T-helper 2 cell treated with Interferon-gamma antibody and Interleukin-4, amounts not matched to agents 5 μg/mL and 100 μg/mL, for 36 hours (primary cell): Measurements from ENCODE around the gene LARP4B.

ENCODE experiments used
- DNase-seq: peaks from one replicate; pipeline ENCODE4 v3.0.0; 2021; ENCODE audit warnings: low spot score
- H3K27ac Mint-ChIP-seq: one replicate; pipeline ENCODE4 v1.8.0; 2021; ENCODE audit warnings: mild to moderate bottlenecking, mixed read lengths
- H3K27me3 Mint-ChIP-seq: one replicate; pipeline ENCODE4 v1.8.0; 2021; ENCODE audit warnings: low read depth, mixed read lengths
- H3K36me3 Mint-ChIP-seq: one replicate; pipeline ENCODE4 v1.8.0; 2021; ENCODE audit warnings: low read depth, mixed read lengths
- H3K4me1 Mint-ChIP-seq: one replicate; pipeline ENCODE4 v1.8.0; 2021; ENCODE audit warnings: low read depth, mixed read lengths
- H3K4me3 Mint-ChIP-seq: one replicate; pipeline ENCODE4 v1.8.0; 2022; ENCODE audit warnings: mild to moderate bottlenecking, moderate library complexity, mixed read lengths
- H3K9me3 Mint-ChIP-seq: one replicate; pipeline ENCODE4 v1.8.0; 2021; ENCODE audit warnings: mixed read lengths

LARP4B gene

DNA sequence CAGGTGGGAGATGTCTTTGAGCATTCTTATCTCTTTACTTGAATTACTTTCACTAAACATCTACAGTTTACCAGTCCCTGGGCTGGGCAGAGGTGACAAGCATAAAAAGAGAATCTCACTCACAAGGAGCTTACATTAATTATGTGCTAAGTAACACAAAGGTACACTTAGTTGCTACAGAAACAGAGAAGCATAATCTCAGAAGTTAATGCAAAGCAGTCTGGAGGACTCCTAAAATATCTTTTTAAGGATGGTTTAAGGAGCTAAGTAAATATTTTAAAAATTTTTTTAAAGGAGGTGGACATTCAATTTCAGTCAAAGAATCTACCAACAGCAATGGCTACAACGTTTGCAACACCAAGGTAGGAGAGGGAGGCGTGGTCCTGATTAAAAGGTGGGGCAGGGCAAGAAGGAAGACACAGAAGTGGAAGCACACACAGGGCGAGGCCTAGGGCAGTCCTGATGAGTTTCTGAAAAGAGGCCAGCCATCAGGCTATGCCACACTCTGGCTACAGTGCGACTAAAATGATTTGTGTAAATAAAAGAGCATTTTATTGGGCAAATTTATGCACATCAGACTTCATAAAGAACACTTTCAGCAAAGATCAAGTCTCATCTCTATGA lies 5.3 kb downstream of the LARP4B start:
- Mint-ChIP-seq H3K36me3 (peaks cover 41% of the 10 kb centered on the region), H3K4me1 (peaks cover 44% of the 10 kb centered on the region), H3K27me3 (no peaks in the 10 kb centered on the region), H3K9me3 (no peaks in the 10 kb centered on the region), H3K27ac (no peak overlapping the region), H3K4me3 (no peak overlapping the region)
- DNase-seq = no peak

DNA sequence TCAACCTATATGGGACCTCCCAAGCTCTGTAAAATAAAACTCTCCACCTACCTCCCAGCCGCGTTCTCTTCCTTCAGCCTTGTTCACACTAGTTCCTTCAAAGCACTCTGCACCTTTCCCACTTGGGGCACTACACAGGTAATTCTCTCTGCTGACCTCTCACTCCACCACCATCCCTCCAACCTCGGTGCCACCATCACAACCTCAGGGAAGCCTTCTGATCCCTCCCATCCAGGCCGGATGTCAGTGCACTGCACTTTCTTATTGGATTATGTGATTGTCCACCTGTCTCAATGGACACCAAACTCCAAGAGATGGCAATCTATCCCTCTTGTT lies 7.0 kb downstream of the LARP4B start:
- no peak for DNase-seq
- H3K36me3 Mint-ChIP-seq = peaks cover 33% of the 10 kb centered on the region
- H3K9me3 Mint-ChIP-seq = no peaks in the 10 kb centered on the region
- peaks cover 35% of the 10 kb centered on the region for H3K4me1 Mint-ChIP-seq
- peak overlapping the region; percentile 9 for H3K27ac Mint-ChIP-seq
- H3K27me3 Mint-ChIP-seq = no peaks in the 10 kb centered on the region
- no peak overlapping the region for H3K4me3 Mint-ChIP-seq

DNA sequence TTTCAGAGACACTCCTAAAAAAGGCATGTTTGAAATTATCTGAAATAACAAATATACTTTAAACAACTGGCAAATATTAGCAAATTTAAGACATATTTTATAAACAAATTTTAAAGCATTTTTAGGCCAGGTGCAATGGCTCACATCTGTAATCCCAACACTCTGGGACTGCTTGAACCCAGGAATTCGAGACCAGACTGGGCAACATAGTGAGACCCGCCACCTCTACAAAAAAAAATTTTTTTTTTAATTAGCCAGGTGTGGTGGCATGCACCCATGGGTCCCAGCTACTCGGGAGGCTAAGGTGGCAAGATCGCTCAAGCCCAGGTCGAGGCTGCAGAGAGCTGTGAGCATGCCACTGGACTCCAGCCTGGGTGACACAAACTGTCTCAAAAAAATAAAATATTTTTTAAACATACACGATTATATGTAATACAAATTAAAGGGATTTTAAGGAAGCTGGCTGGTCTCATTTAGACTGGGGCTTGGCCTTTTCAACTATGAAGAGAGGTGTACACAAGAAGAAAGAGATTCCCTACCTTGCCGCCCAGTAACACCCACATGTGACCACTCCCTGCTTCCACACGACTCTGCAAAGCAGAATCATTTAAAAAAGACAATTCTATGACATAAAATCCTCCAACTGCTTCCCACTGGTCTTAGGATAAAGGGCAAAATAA lies 7.5 kb downstream of the LARP4B start:
- H3K4me3 Mint-ChIP-seq = no peak overlapping the region
- H3K36me3 Mint-ChIP-seq = peaks cover 32% of the 10 kb centered on the region
- H3K4me1 Mint-ChIP-seq = peaks cover 32% of the 10 kb centered on the region
- no peak for DNase-seq
- peak overlapping the region; percentile 9 for H3K27ac Mint-ChIP-seq
- H3K27me3 Mint-ChIP-seq = no peaks in the 10 kb centered on the region
- H3K9me3 Mint-ChIP-seq = no peaks in the 10 kb centered on the region

DNA sequence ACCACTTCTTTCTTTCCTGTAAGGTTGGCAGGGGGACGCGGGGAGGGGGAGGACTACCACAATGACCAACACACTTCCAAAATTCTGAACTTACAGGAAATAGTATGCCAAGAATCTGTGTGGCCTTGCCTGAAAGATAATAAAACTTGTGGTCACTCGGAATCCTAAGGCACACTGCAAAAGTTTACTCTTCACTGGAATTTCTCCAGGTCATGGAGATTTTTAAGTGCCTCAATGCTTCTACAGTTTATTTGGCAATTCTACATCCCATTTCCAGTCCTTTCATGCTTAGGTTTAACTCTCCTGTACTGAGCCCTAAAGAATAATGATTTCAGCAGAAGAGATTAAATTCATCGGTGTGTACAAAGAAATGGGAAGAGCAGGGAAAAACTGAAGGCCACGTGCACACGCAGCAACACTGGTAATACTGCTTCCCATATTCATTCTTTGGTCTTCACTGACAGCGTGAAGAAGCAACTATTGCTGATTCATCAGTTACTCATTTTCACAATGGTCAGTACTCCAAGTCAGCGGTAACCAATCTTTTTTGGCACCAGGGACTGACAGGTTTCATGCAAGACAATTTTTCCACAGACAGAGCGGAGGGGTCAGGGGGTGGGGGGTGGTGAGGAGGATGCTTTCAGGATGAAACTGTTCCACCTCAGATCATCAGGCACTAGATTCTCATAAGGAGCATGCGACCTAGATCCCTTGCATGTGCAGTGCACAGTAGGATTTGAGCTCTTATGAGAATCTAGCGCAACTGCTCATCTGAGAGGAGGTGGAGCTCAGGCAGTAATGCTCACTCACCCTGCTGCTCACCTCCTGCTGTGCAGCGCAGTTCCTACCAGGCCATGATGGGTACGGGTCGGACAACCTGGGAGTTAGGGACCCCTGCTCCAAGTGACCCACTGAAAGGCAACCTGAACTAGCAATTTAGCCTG lies 9.8 kb downstream of the LARP4B start:
- H3K9me3 Mint-ChIP-seq = no peaks in the 10 kb centered on the region
- H3K27me3 Mint-ChIP-seq = no peaks in the 10 kb centered on the region
- no peak overlapping the region for H3K27ac Mint-ChIP-seq
- no peak for DNase-seq
- H3K4me1 Mint-ChIP-seq = peaks cover 23% of the 10 kb centered on the region
- no peak overlapping the region for H3K4me3 Mint-ChIP-seq
- peaks cover 30% of the 10 kb centered on the region for H3K36me3 Mint-ChIP-seq

DNA sequence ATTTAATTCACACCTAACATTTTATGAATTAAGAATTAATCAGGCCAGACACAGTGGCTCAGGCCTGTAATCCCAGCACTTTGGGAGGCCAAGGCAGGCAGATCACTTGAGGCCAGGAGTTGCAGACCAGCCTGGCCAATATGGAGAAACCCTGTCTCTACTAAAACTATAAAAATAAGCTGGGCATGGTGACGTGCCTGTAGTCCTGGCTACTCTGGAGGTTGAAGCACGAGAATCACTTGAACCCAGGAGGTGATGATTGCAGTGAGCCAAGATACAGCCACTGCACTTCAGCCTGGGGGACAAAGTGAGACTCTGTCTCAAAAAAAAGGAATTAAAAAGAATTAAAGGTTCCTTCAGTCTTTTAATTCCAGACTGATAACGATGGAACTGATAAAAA lies 11.1 kb downstream of the LARP4B start:
- peaks cover 25% of the 10 kb centered on the region for H3K36me3 Mint-ChIP-seq
- peaks cover 18% of the 10 kb centered on the region for H3K4me1 Mint-ChIP-seq
- H3K27me3 Mint-ChIP-seq = no peaks in the 10 kb centered on the region
- no peak overlapping the region for H3K4me3 Mint-ChIP-seq
- no peaks in the 10 kb centered on the region for H3K9me3 Mint-ChIP-seq
- no peak overlapping the region for H3K27ac Mint-ChIP-seq
- no peak for DNase-seq

DNA sequence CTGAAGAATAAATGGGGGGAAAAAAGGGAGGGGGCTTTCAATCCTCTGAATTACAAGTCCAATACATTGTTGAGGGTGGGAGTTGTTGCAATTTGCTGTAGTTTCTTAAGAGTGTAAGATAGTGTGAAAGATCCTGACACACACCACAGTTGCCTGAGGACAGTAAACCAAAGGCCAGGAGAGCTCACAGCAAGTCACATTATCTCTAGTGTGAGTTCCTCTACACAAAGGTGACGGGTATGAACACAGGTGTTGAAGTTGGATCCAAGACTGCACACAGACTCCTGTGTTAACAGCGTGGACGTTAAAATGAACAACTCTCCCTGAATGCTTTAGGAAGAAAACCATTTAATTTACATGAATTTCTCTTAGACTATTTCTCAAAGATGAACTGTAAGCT lies 12.0 kb downstream of the LARP4B start:
- no peak for DNase-seq
- no peaks in the 10 kb centered on the region for H3K9me3 Mint-ChIP-seq
- peaks cover 15% of the 10 kb centered on the region for H3K4me1 Mint-ChIP-seq
- H3K36me3 Mint-ChIP-seq = peaks cover 20% of the 10 kb centered on the region
- H3K27ac Mint-ChIP-seq = no peak overlapping the region
- H3K27me3 Mint-ChIP-seq = no peaks in the 10 kb centered on the region
- no peak overlapping the region for H3K4me3 Mint-ChIP-seq

DNA sequence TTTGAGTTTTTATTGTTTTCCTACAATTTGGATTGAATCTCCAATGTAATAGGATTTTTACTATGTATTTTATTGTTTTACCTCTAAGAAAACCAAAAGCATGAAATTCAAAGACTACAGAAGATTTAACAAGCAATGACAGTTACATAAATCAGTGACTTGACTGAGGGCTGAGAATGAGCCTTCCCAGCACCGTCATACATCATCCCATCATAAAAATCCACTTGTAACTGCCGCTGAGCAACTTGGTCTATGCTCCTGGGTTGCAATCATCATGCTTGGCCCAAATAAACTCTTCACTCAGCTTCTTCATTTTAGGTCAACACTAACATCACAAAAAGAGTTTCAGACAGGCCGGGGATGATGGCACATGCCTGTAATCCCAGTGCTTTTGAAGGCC lies 13.5 kb downstream of the LARP4B start:
- H3K27me3 Mint-ChIP-seq = no peaks in the 10 kb centered on the region
- no peak overlapping the region for H3K27ac Mint-ChIP-seq
- peaks cover 18% of the 10 kb centered on the region for H3K36me3 Mint-ChIP-seq
- no peak for DNase-seq
- no peaks in the 10 kb centered on the region for H3K9me3 Mint-ChIP-seq
- no peak overlapping the region for H3K4me3 Mint-ChIP-seq
- H3K4me1 Mint-ChIP-seq = peaks cover 10% of the 10 kb centered on the region

DNA sequence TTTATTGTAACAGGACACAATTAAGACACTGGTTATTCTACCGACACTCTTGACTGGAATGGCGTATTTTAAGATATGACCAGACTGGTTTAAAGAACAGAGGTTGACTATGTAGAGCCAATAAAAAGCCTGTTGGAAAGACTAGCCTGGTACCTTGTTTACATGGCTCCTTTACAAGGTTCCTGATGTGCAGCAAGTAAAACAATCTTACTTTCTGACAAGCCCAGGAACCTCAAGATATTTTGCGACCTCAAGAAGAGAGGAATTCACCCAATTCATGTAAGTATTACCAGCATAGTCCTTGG lies 14.1 kb downstream of the LARP4B start:
- Mint-ChIP-seq H3K4me3 (no peak overlapping the region), H3K9me3 (no peaks in the 10 kb centered on the region), H3K27ac (no peak overlapping the region), H3K36me3 (peaks cover 21% of the 10 kb centered on the region), H3K4me1 (peaks cover 10% of the 10 kb centered on the region), H3K27me3 (no peaks in the 10 kb centered on the region)
- DNase-seq = no peak

DNA sequence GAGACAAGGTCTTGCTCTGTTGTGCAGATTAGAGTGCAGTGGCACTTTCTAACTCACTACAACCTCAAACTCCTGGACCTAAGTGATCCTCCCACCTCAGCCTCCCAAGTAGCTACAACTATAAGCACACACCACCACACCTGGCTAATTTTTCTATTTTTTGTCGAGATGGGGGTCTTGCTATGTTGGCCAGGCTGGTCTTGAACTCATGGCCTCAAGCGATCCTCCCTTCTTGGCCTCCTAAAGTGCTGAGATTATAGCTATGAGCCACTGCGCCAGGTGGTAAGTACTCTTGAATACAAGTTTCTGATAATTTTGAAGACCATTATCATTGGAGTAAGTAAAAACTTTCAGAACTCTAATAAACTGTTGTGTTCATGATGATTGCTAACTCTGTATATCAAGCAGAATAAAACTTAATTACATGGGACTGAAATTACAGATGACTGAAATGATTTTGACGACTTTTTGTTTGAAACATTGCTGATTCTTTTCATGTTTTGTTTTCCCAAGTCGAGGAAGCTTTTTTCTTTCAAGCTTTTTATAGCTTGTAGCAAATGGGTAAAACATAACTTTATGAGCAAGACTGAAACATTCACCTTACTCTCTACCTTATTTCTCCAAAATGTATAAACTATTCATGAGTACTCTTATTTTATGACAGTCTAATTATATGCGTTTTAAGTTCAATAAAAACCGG lies 14.6 kb downstream of the LARP4B start:
- Mint-ChIP-seq H3K4me1 (peaks cover 9% of the 10 kb centered on the region), H3K9me3 (no peaks in the 10 kb centered on the region), H3K27ac (no peak overlapping the region), H3K4me3 (no peak overlapping the region), H3K36me3 (peaks cover 24% of the 10 kb centered on the region), H3K27me3 (no peaks in the 10 kb centered on the region)
- DNase-seq = no peak

DNA sequence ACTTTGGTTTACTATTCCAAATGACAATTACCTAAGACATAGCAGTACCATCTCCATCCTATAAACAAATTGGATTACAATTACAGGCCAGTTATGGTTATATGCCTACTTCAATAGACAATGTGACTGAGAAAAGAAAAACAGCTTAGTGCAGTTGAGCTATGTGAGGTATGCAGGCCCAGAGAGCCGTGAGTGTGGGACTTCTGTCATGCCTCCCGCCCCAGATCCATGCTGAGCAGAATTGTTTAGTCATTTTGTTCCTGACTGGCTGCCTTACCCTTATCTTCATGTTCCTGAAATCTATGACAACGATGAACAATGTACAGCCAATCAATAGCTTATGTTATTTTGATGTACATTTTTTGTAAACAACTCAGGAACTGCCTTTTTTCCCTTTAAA lies 21.7 kb downstream of the LARP4B start:
- Mint-ChIP-seq H3K36me3 (peaks cover 35% of the 10 kb centered on the region), H3K9me3 (no peaks in the 10 kb centered on the region), H3K27ac (no peak overlapping the region), H3K4me1 (peaks cover 17% of the 10 kb centered on the region), H3K4me3 (no peak overlapping the region), H3K27me3 (no peaks in the 10 kb centered on the region)
- no peak for DNase-seq

DNA sequence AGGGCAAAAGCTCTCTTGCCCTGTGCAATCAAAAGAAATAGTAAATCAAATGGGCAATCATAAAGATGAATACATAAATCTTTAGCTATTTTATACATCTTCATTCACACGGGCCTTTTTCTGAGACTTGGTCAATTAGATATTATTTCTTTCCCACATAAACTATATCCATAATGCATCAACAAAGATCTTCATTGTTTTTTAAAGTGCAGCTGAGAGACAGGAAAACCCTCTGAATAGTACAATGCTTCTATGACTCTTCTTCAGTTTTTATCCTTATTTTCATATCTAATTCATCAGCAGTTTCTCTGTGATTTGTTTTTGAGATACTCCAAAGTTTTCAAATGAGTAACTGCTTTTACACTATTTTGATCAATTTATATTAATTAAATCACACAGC lies 25.5 kb downstream of the LARP4B start:
- Mint-ChIP-seq H3K27me3 (no peaks in the 10 kb centered on the region), H3K4me1 (peaks cover 21% of the 10 kb centered on the region), H3K9me3 (no peaks in the 10 kb centered on the region), H3K27ac (no peak overlapping the region), H3K36me3 (peaks cover 38% of the 10 kb centered on the region), H3K4me3 (no peak overlapping the region)
- DNase-seq = no peak

DNA sequence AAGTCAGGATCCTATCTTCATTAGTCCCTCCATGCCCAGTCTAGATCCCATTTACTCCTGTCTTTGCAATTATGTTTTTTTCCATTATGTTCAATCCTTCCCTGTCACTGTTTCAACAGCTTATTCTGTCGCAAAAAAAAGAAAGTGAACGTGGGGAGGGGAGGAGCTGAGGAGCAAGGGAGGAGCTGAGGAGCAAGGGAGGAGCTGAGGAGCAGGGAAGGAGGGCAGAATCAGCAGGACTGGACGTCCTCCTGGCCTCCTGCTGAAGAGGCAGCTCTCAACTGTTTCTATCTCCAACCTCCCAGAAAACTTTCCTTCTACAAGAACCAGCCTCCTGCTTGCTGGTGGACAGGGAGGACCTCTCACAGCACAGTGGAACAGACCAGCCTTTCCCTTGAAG lies 26.0 kb downstream of the LARP4B start:
- H3K4me3 Mint-ChIP-seq = no peak overlapping the region
- no peaks in the 10 kb centered on the region for H3K9me3 Mint-ChIP-seq
- H3K27me3 Mint-ChIP-seq = no peaks in the 10 kb centered on the region
- H3K36me3 Mint-ChIP-seq = peaks cover 38% of the 10 kb centered on the region
- DNase-seq = no peak
- H3K4me1 Mint-ChIP-seq = peaks cover 21% of the 10 kb centered on the region
- no peak overlapping the region for H3K27ac Mint-ChIP-seq

DNA sequence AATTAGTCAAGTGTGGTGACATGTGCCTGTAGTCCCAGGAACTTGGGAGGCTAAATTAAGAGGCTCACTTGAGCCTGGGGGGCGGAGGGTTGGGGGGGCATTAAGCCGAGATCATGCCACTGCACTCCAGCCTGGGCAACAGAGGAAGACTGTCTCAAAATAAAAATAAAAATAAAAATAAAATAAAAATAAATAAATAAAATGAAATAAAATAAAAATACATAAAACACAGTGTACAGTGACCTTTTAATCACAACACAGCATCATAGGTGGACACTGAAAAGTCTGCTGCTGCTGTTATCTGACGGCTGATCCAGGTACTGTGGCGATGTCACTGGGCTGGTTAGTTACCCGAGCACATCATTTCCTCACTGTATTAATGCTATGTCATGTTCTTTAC lies 27.1 kb downstream of the LARP4B start:
- H3K9me3 Mint-ChIP-seq = no peaks in the 10 kb centered on the region
- no peak overlapping the region for H3K4me3 Mint-ChIP-seq
- H3K4me1 Mint-ChIP-seq = peaks cover 21% of the 10 kb centered on the region
- no peak for DNase-seq
- peaks cover 31% of the 10 kb centered on the region for H3K36me3 Mint-ChIP-seq
- no peak overlapping the region for H3K27ac Mint-ChIP-seq
- no peaks in the 10 kb centered on the region for H3K27me3 Mint-ChIP-seq

DNA sequence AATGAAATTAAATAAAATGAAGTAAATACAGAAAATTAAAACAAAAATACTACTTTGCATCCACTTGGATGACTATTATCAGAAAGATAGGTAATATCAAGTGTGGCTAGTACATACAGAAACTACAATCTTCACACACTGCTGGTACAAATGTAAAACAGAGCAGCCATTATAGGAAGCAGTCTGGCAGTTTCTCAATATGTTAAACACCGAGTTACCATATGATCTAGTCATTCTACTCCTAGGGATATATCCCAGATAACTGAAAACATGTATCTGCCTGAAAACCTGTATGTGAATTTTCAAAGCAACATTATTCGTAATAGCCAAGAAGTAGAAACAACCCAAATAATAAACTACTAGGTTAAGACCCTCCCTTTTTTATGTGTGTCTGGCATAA lies 33.4 kb downstream of the LARP4B start:
- no peaks in the 10 kb centered on the region for H3K27me3 Mint-ChIP-seq
- peaks cover 13% of the 10 kb centered on the region for H3K36me3 Mint-ChIP-seq
- no peaks in the 10 kb centered on the region for H3K9me3 Mint-ChIP-seq
- H3K27ac Mint-ChIP-seq = no peak overlapping the region
- H3K4me3 Mint-ChIP-seq = no peak overlapping the region
- DNase-seq = no peak
- H3K4me1 Mint-ChIP-seq = peaks cover 11% of the 10 kb centered on the region
